ENCODE data around the gene KLHDC7B.

KLHDC7B gene

GRCh38 chr22:50527921-50528681, 17.6 kb upstream of the KLHDC7B start:
- Histone ChIP-seq H3K4me3 (replicated peaks; ENCODE audit: insufficient read depth, low read length) (no peak overlapping the region), H3K27me3 (ENCODE audit: insufficient read depth, poor library complexity, severe bottlenecking) (no peaks in the 10 kb centered on the region), H3K27ac (replicated peaks) (no peak overlapping the region)
- TF ChIP-seq SPI1 (IDR thresholded peaks at IDR 0.05; ENCODE audit: borderline replicate concordance, low read depth): no peak
- no peak; the same call in 1 of the 2 replicates for TF ChIP-seq POLR2AphosphoS5 (IDR thresholded peaks at IDR 0.05; ENCODE audit: low read depth)
- no peak for TF ChIP-seq CTCF (IDR thresholded peaks at IDR 0.05; ENCODE audit: insufficient read depth, low read length)
- TF ChIP-seq REST (IDR thresholded peaks at IDR 0.05; ENCODE audit: insufficient replicate concordance, low read depth): no peak
- TF ChIP-seq GABPA (IDR thresholded peaks at IDR 0.05; ENCODE audit: low read depth): no peak
- DNase-seq (ENCODE audit: low read depth in 1 of 2, low spot score in 1 of 2): no peak

- H3K27me3 ChIP-seq (ENCODE audit: insufficient read depth, poor library complexity, severe bottlenecking): no peaks in the 10 kb centered on the region
Observed at GRCh38 chr22:50528682-50529415, 16.9 kb upstream of the KLHDC7B start.

More at GRCh38 chr22:50528682-50529415, 16.9 kb upstream of the KLHDC7B start:
- DNase-seq (ENCODE audit: low read depth in 1 of 2, low spot score in 1 of 2): no peak
- Histone ChIP-seq H3K27ac (replicated peaks) (no peak overlapping the region), H3K4me3 (replicated peaks; ENCODE audit: insufficient read depth, low read length) (peak overlapping the region; percentile 58)
- no peak for TF ChIP-seq REST (IDR thresholded peaks at IDR 0.05; ENCODE audit: insufficient replicate concordance, low read depth)
- no peak for TF ChIP-seq GABPA (IDR thresholded peaks at IDR 0.05; ENCODE audit: low read depth)
- TF ChIP-seq SPI1 (IDR thresholded peaks at IDR 0.05; ENCODE audit: borderline replicate concordance, low read depth): no peak
- TF ChIP-seq POLR2AphosphoS5 (IDR thresholded peaks at IDR 0.05; ENCODE audit: low read depth): no peak
- no peak for TF ChIP-seq CTCF (IDR thresholded peaks at IDR 0.05; ENCODE audit: insufficient read depth, low read length)

All from HL-60 (cell line).